Measurements from ENCODE around the gene WDR83.

The WDR83 gene

DNA sequence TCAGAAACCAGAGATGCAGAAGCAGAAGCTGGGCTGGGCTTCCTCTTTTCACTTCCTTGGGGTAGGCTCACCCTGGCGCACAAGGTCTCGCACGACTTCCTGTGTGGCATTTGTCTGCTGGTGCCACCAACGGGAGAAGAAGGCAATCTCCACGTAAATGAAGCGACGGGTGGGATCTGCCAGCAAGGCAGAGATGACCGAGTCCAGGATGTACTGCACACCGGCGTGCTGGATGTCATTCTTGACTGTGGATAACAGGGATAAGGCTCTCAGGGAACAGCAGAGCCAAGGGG is 1.4 kb upstream of the WDR83 start:
- no peak overlapping the region for H4K8ac ChIP-seq (ENCODE audit: low read depth, low read length)
- no peak overlapping the region for H4K91ac ChIP-seq (ENCODE audit: low read depth, low read length)
- H3K23ac ChIP-seq (ENCODE audit: low read length) = no peak overlapping the region
- no peak overlapping the region for H2AK5ac ChIP-seq (ENCODE audit: low read length)
- no peak overlapping the region for H3K14ac ChIP-seq (ENCODE audit: low read length)
- H3K9me3 ChIP-seq (ENCODE audit: insufficient read depth, low read depth, low read length) = no peaks in the 10 kb centered on the region
- H3K79me1 ChIP-seq (ENCODE audit: low read length) = peaks cover 11% of the 10 kb centered on the region
- DNase-seq = peak in 1 of 2 donors; percentile 26
- no peak overlapping the region for H3K4me3 ChIP-seq (ENCODE audit: low read depth, low read length)
- WGBS (ENCODE audit: extremely low coverage, insufficient coverage, insufficient read length) = no CpG with 5 or more reads among the region's 10 CpGs
- no peak overlapping the region for H3K27ac ChIP-seq (ENCODE audit: low read depth, low read length)
- no peak overlapping the region for H4K12ac ChIP-seq (ENCODE audit: low read depth, low read length)
- peaks cover 38 to 41% of the 10 kb centered on the region in 2 experiments for H3K36me3 ChIP-seq (ENCODE audit: control insufficient read depth in 1 of 2, insufficient read depth in 2 of 2, low read length in 2 of 2)
- H3K79me2 ChIP-seq (ENCODE audit: control insufficient read depth, insufficient read depth, low read length, poor library complexity) = peaks cover 10% of the 10 kb centered on the region
- no peak overlapping the region for H3K18ac ChIP-seq (ENCODE audit: low read length)
- no peaks in the 10 kb centered on the region for H3K27me3 ChIP-seq (ENCODE audit: insufficient read depth, low read length)
- H2BK5ac ChIP-seq (ENCODE audit: low read depth, low read length, poor library complexity) = no peak overlapping the region
- H2BK12ac ChIP-seq (ENCODE audit: low read length) = no peak overlapping the region
- no peak overlapping the region for H2AFZ ChIP-seq (ENCODE audit: insufficient read depth, low read length, poor library complexity)
- H3K4me2 ChIP-seq (ENCODE audit: low read length) = no peak overlapping the region
- H2BK120ac ChIP-seq (ENCODE audit: insufficient read depth, low read length, poor library complexity) = no peak overlapping the region
- no peak overlapping the region for H3K9ac ChIP-seq (ENCODE audit: low read length)
- H3K4me1 ChIP-seq (ENCODE audit: control insufficient read depth in 1 of 2, insufficient read depth in 2 of 2, low read length in 2 of 2) = peaks cover 14 to 22% of the 10 kb centered on the region in 2 experiments
- no peak overlapping the region for H3K4ac ChIP-seq (ENCODE audit: low read depth, low read length)

GRCh38 chr19:12665671-12666264 is 839 bp upstream of the WDR83 start:
- Histone ChIP-seq H3K79me2 (ENCODE audit: control insufficient read depth, insufficient read depth, low read length, poor library complexity) (peaks cover 10% of the 10 kb centered on the region), H4K91ac (ENCODE audit: low read depth, low read length) (no peak overlapping the region), H2AK5ac (ENCODE audit: low read length) (no peak overlapping the region), H3K9ac (ENCODE audit: low read length) (peak overlapping the region; percentile 55), H3K4me1 (ENCODE audit: control insufficient read depth in 1 of 2, insufficient read depth in 2 of 2, low read length in 2 of 2) (peaks cover 19 to 27% of the 10 kb centered on the region in 2 experiments), H4K8ac (ENCODE audit: low read depth, low read length) (peak overlapping the region; percentile 69), H3K18ac (ENCODE audit: low read length) (no peak overlapping the region), H3K36me3 (ENCODE audit: control insufficient read depth in 1 of 2, insufficient read depth in 2 of 2, low read length in 2 of 2) (peaks cover 41% of the 10 kb centered on the region in 2 experiments), H3K14ac (ENCODE audit: low read length) (peak overlapping the region; percentile 63), H2BK5ac (ENCODE audit: low read depth, low read length, poor library complexity) (no peak overlapping the region), H2BK12ac (ENCODE audit: low read length) (no peak overlapping the region), H3K79me1 (ENCODE audit: low read length) (peaks cover 11% of the 10 kb centered on the region), H3K9me3 (ENCODE audit: insufficient read depth, low read depth, low read length) (no peaks in the 10 kb centered on the region), H2BK120ac (ENCODE audit: insufficient read depth, low read length, poor library complexity) (no peak overlapping the region), H3K27me3 (ENCODE audit: insufficient read depth, low read length) (no peaks in the 10 kb centered on the region), H3K4me3 (ENCODE audit: low read depth, low read length) (peak overlapping the region; percentile 86), H2AFZ (ENCODE audit: insufficient read depth, low read length, poor library complexity) (peak overlapping the region; percentile 65), H3K27ac (ENCODE audit: low read depth, low read length) (no peak overlapping the region), H3K23ac (ENCODE audit: low read length) (no peak overlapping the region), H4K12ac (ENCODE audit: low read depth, low read length) (peak overlapping the region; percentile 9), H3K4me2 (ENCODE audit: low read length) (peak overlapping the region; percentile 75), H3K4ac (ENCODE audit: low read depth, low read length) (no peak overlapping the region)
- no CpG with 5 or more reads among the region's 12 CpGs for WGBS (ENCODE audit: extremely low coverage, insufficient coverage, insufficient read length)
- DNase-seq = peak in 1 of 2 donors; percentile 1

GRCh38 chr19:12667731-12668302 is 1.2 kb downstream of the WDR83 start:
- Histone ChIP-seq H3K23ac (ENCODE audit: low read length) (no peak overlapping the region), H2AK5ac (ENCODE audit: low read length) (no peak overlapping the region), H4K8ac (ENCODE audit: low read depth, low read length) (no peak overlapping the region), H3K9ac (ENCODE audit: low read length) (no peak overlapping the region), H3K14ac (ENCODE audit: low read length) (no peak overlapping the region), H2AFZ (ENCODE audit: insufficient read depth, low read length, poor library complexity) (no peak overlapping the region), H2BK120ac (ENCODE audit: insufficient read depth, low read length, poor library complexity) (no peak overlapping the region), H3K18ac (ENCODE audit: low read length) (peak overlapping the region; percentile 12), H3K4me3 (ENCODE audit: low read depth, low read length) (no peak overlapping the region), H4K91ac (ENCODE audit: low read depth, low read length) (no peak overlapping the region), H3K79me1 (ENCODE audit: low read length) (peaks cover 11% of the 10 kb centered on the region), H3K9me3 (ENCODE audit: insufficient read depth, low read depth, low read length) (no peaks in the 10 kb centered on the region), H3K36me3 (ENCODE audit: control insufficient read depth in 1 of 2, insufficient read depth in 2 of 2, low read length in 2 of 2) (peaks cover 36 to 38% of the 10 kb centered on the region in 2 experiments), H3K4me1 (ENCODE audit: control insufficient read depth in 1 of 2, insufficient read depth in 2 of 2, low read length in 2 of 2) (peaks cover 20 to 27% of the 10 kb centered on the region in 2 experiments), H4K12ac (ENCODE audit: low read depth, low read length) (peak overlapping the region; percentile 46), H3K27ac (ENCODE audit: low read depth, low read length) (no peak overlapping the region), H3K27me3 (ENCODE audit: insufficient read depth, low read length) (no peaks in the 10 kb centered on the region), H3K79me2 (ENCODE audit: control insufficient read depth, insufficient read depth, low read length, poor library complexity) (peaks cover 10% of the 10 kb centered on the region), H3K4ac (ENCODE audit: low read depth, low read length) (no peak overlapping the region), H2BK12ac (ENCODE audit: low read length) (no peak overlapping the region), H3K4me2 (ENCODE audit: low read length) (peak overlapping the region; percentile 91), H2BK5ac (ENCODE audit: low read depth, low read length, poor library complexity) (no peak overlapping the region)
- WGBS (ENCODE audit: extremely low coverage, insufficient coverage, insufficient read length) = no CpG with 5 or more reads among the region's 4 CpGs
- DNase-seq = no peak

GRCh38 chr19:12668346-12668745 is 1.7 kb downstream of the WDR83 start:
- peak overlapping the region; percentile 35 for H2AK5ac ChIP-seq (ENCODE audit: low read length)
- WGBS (ENCODE audit: extremely low coverage, insufficient coverage, insufficient read length) = no CpG with 5 or more reads among the region's 8 CpGs

More at GRCh38 chr19:12668346-12668745, 1.7 kb downstream of the WDR83 start:
- DNase-seq = no peak
- Histone ChIP-seq H3K4me3 (ENCODE audit: low read depth, low read length) (peak overlapping the region; percentile 86), H2BK120ac (ENCODE audit: insufficient read depth, low read length, poor library complexity) (no peak overlapping the region), H2BK5ac (ENCODE audit: low read depth, low read length, poor library complexity) (no peak overlapping the region), H3K9me3 (ENCODE audit: insufficient read depth, low read depth, low read length) (no peaks in the 10 kb centered on the region), H3K4me2 (ENCODE audit: low read length) (peak overlapping the region; percentile 91), H3K4ac (ENCODE audit: low read depth, low read length) (peak overlapping the region; percentile 46), H3K18ac (ENCODE audit: low read length) (peak overlapping the region; percentile 18), H3K79me1 (ENCODE audit: low read length) (peaks cover 11% of the 10 kb centered on the region), H2BK12ac (ENCODE audit: low read length) (no peak overlapping the region), H3K79me2 (ENCODE audit: control insufficient read depth, insufficient read depth, low read length, poor library complexity) (peaks cover 10% of the 10 kb centered on the region), H4K91ac (ENCODE audit: low read depth, low read length) (peak overlapping the region; percentile 83), H3K36me3 (ENCODE audit: control insufficient read depth in 1 of 2, insufficient read depth in 2 of 2, low read length in 2 of 2) (peaks cover 36 to 38% of the 10 kb centered on the region in 2 experiments), H3K4me1 (ENCODE audit: control insufficient read depth in 1 of 2, insufficient read depth in 2 of 2, low read length in 2 of 2) (peaks cover 20 to 27% of the 10 kb centered on the region in 2 experiments), H4K8ac (ENCODE audit: low read depth, low read length) (peak overlapping the region; percentile 96), H2AFZ (ENCODE audit: insufficient read depth, low read length, poor library complexity) (no peak overlapping the region), H4K12ac (ENCODE audit: low read depth, low read length) (peak overlapping the region; percentile 46), H3K23ac (ENCODE audit: low read length) (no peak overlapping the region), H3K9ac (ENCODE audit: low read length) (peak overlapping the region; percentile 87), H3K27ac (ENCODE audit: low read depth, low read length) (no peak overlapping the region), H3K14ac (ENCODE audit: low read length) (peak overlapping the region; percentile 62), H3K27me3 (ENCODE audit: insufficient read depth, low read length) (no peaks in the 10 kb centered on the region)

Data from trophoblast cell (in vitro differentiated cells and primary cell).